NCI-H2107 treated with DMSO at 0.1 percent for 48 hours (cell line): ENCODE measurements around the gene EID3.
A peak's percentile ranks its signal among the peaks of the same experiment; 100 is the strongest.

Source experiments
- DNase-seq: peaks from one replicate; lab custom pipeline; 2025; ENCODE audit not compliant: unreplicated experiment; lab: John Stamatoyannopoulos, UW

EID3 gene

GRCh38 chr12:104333692-104334255 is 30.2 kb downstream of the EID3 start:
- no peak for DNase-seq

- DNase-seq = no peak
These were observed 31.0 kb downstream of the EID3 start for GRCh38 chr12:104334581-104334980.

- no peak for DNase-seq
These were observed 32.6 kb downstream of the EID3 start for GRCh38 chr12:104336115-104336514.

GRCh38 chr12:104337030-104337558 is 33.6 kb downstream of the EID3 start:
- DNase-seq = no peak

- DNase-seq = no peak
These were observed 36.1 kb downstream of the EID3 start for GRCh38 chr12:104339663-104340062.

GRCh38 chr12:104340177-104340576 is 36.6 kb downstream of the EID3 start:
- no peak for DNase-seq

GRCh38 chr12:104340925-104341611 is 37.5 kb downstream of the EID3 start:
- no peak for DNase-seq

- no peak for DNase-seq
These were observed 38.6 kb downstream of the EID3 start for GRCh38 chr12:104342147-104342546.

GRCh38 chr12:104342635-104343249 is 39.2 kb downstream of the EID3 start:
- DNase-seq = peak; percentile 34

GRCh38 chr12:104344682-104345081 is 41.1 kb downstream of the EID3 start:
- no peak for DNase-seq

GRCh38 chr12:104345234-104346066 is 41.9 kb downstream of the EID3 start:
- no peak for DNase-seq

- DNase-seq = no peak
These were observed 44.0 kb downstream of the EID3 start for GRCh38 chr12:104347374-104348075.

- DNase-seq = no peak
These were observed 44.9 kb downstream of the EID3 start for GRCh38 chr12:104348283-104348993.

- DNase-seq = no peak
These were observed 45.5 kb downstream of the EID3 start for GRCh38 chr12:104348994-104349494.

- DNase-seq = no peak
These were observed 46.9 kb downstream of the EID3 start for GRCh38 chr12:104350211-104351056.

GRCh38 chr12:104351057-104351983 is 47.8 kb downstream of the EID3 start:
- peak; percentile 33 for DNase-seq

- DNase-seq = no peak
These were observed 48.7 kb downstream of the EID3 start for GRCh38 chr12:104352106-104352713.
